HEK293 (cell line): ENCODE results near the gene SULF2.
A peak's percentile ranks its signal among the peaks of the same experiment; 100 is the strongest.

Source experiments
- CTCF ChIA-PET: fragments of 350-600 bp; formaldehyde crosslinking; extraction: SDS; loops from one replicate; lab custom pipeline; 2021; ENCODE audit warnings: antibody characterized with exemption; lab: Yijun Ruan, JAX
- POLR2A ChIA-PET: fragments of 300-600 bp; formaldehyde crosslinking; extraction: SDS; loops from one replicate; lab custom pipeline; 2020; ENCODE audit warnings: antibody characterized with exemption, inconsistent platforms; lab: Yijun Ruan, JAX
- H3K27ac ChIP-seq: fragments of 200-500 bp; sonication (Bioruptor generic); 2 replicates; pipeline ENCODE4 v1.5.1; 2014; ENCODE audit warnings: low read depth, low read length, control low read depth, inconsistent platforms; ENCODE audit errors: extremely low read depth
- H3K36me3 ChIP-seq, 2 experiments: fragments of 200-500 bp in 1 of 2; sonication (Bioruptor generic) in 1 of 2; 1 replicate in 1 of 2; 2 replicates in 1 of 2; pipeline ENCODE4 v1.5.1; 2014 to 2017; ENCODE audit warnings: inconsistent platforms in 2 of 2, low read length in 2 of 2; ENCODE audit not compliant: control insufficient read depth in 2 of 2, insufficient read depth in 1 of 2
- H3K4me1 ChIP-seq: fragments of 200-500 bp; sonication (Bioruptor generic); 2 replicates; pipeline ENCODE4 v1.5.1; 2014; ENCODE audit warnings: mild to moderate bottlenecking, low read length, inconsistent platforms; ENCODE audit not compliant: control insufficient read depth, insufficient read depth
- H3K4me3 ChIP-seq: 2 replicates; pipeline ENCODE4 v1.5.1; 2011; ENCODE audit warnings: low read depth, mild to moderate bottlenecking, control low read depth, low read length, moderate library complexity
- H3K9me3 ChIP-seq: fragments of 200-500 bp; sonication (Bioruptor generic); 2 replicates; pipeline ENCODE4 v1.5.1; 2014; ENCODE audit warnings: low read depth, low read length, inconsistent platforms; ENCODE audit not compliant: control insufficient read depth, insufficient read depth
- BCL11B ChIP-seq: fragments of 450-650 bp; formaldehyde crosslinking; IDR thresholded peaks from 2 replicates; pipeline ENCODE4 v1.5.1; 2016; ENCODE audit warnings: low read depth, missing biosample characterization, missing genetic modification characterization
- GLI4 ChIP-seq: fragments of 450-650 bp; formaldehyde crosslinking; IDR thresholded peaks from 2 replicates; pipeline ENCODE4 v1.5.1; 2016; ENCODE audit warnings: missing biosample characterization, missing genetic modification characterization
- KLF1 ChIP-seq: fragments of 450-650 bp; formaldehyde crosslinking; IDR thresholded peaks from 2 replicates; pipeline ENCODE4 v1.5.1; 2016; ENCODE audit warnings: missing biosample characterization, missing genetic modification characterization
- KLF8 ChIP-seq: fragments of 450-650 bp; formaldehyde crosslinking; IDR thresholded peaks from 2 replicates; pipeline ENCODE4 v1.5.1; 2016; ENCODE audit warnings: missing biosample characterization, missing genetic modification characterization
- MEIS1 ChIP-seq: sonication (generic); formaldehyde crosslinking; IDR thresholded peaks from 2 replicates; pipeline ENCODE4 v1.8.1; 2022; ENCODE audit warnings: missing genetic modification reagents, mild to moderate bottlenecking, borderline replicate concordance
- MYNN ChIP-seq: fragments of 450-650 bp; formaldehyde crosslinking; IDR thresholded peaks from 2 replicates; pipeline ENCODE4 v1.5.1; 2016; ENCODE audit warnings: missing biosample characterization, missing genetic modification characterization, borderline replicate concordance
- OSR2 ChIP-seq: fragments of 450-650 bp; formaldehyde crosslinking; IDR thresholded peaks from 2 replicates; pipeline ENCODE4 v1.5.1; 2016; ENCODE audit warnings: missing biosample characterization, missing genetic modification characterization
- SALL2 ChIP-seq: fragments of 450-650 bp; formaldehyde crosslinking; IDR thresholded peaks from 2 replicates; pipeline ENCODE4 v1.5.0; 2017; ENCODE audit warnings: missing biosample characterization, mild to moderate bottlenecking, missing genetic modification characterization, borderline replicate concordance
- SP2 ChIP-seq: fragments of 450-650 bp; formaldehyde crosslinking; IDR thresholded peaks from 2 replicates; pipeline ENCODE4 v1.5.1; 2016; ENCODE audit warnings: missing biosample characterization, missing genetic modification characterization
- TCF7L2 ChIP-seq: IDR thresholded peaks from 2 replicates; pipeline ENCODE4 v1.6.1; 2011; ENCODE audit warnings: low read depth, mild to moderate bottlenecking, inconsistent platforms, low read length, moderate library complexity, borderline replicate concordance
- TRIM28 ChIP-seq: IDR thresholded peaks from 2 replicates; pipeline ENCODE4 v1.6.1; 2011; ENCODE audit warnings: low read length, control low read depth, borderline replicate concordance
- ZBTB20 ChIP-seq: fragments of 450-650 bp; formaldehyde crosslinking; IDR thresholded peaks from 2 replicates; pipeline ENCODE4 v1.5.1; 2016; ENCODE audit warnings: missing biosample characterization, missing genetic modification characterization
- ZBTB21 ChIP-seq: fragments of 450-650 bp; formaldehyde crosslinking; IDR thresholded peaks from 2 replicates; pipeline ENCODE4 v1.5.1; 2017; ENCODE audit warnings: missing biosample characterization, missing genetic modification characterization
- ZBTB48 ChIP-seq: fragments of 450-650 bp; formaldehyde crosslinking; IDR thresholded peaks from 2 replicates; pipeline ENCODE4 v1.5.1; 2016; ENCODE audit warnings: missing biosample characterization, missing genetic modification characterization
- ZFP3 ChIP-seq: fragments of 450-650 bp; formaldehyde crosslinking; IDR thresholded peaks from 2 replicates; pipeline ENCODE4 v1.5.1; 2016; ENCODE audit warnings: low read depth, missing biosample characterization, missing genetic modification characterization
- ZFP69B ChIP-seq: fragments of 450-650 bp; formaldehyde crosslinking; IDR thresholded peaks from 2 replicates; pipeline ENCODE4 v1.5.1; 2016; ENCODE audit warnings: missing biosample characterization, missing genetic modification characterization
- ZNF2 ChIP-seq: fragments of 450-650 bp; formaldehyde crosslinking; IDR thresholded peaks from 2 replicates; pipeline ENCODE4 v1.5.1; 2016; ENCODE audit warnings: missing biosample characterization, missing genetic modification characterization
- ZNF223 ChIP-seq: fragments of 450-650 bp; formaldehyde crosslinking; IDR thresholded peaks from 2 replicates; pipeline ENCODE4 v1.5.1; 2016; ENCODE audit warnings: missing biosample characterization, missing genetic modification characterization
- ZNF248 ChIP-seq: fragments of 450-650 bp; formaldehyde crosslinking; IDR thresholded peaks from 2 replicates; pipeline ENCODE4 v1.5.1; 2017; ENCODE audit warnings: missing biosample characterization, missing genetic modification characterization
- ZNF354C ChIP-seq: fragments of 450-650 bp; formaldehyde crosslinking; IDR thresholded peaks from 2 replicates; pipeline ENCODE4 v1.5.1; 2016; ENCODE audit warnings: missing biosample characterization, missing genetic modification characterization, low read depth, borderline replicate concordance
- ZNF37A ChIP-seq: fragments of 450-650 bp; IDR thresholded peaks from 2 replicates; pipeline ENCODE4 v1.5.1; 2018; ENCODE audit warnings: missing biosample characterization, missing genetic modification characterization
- ZNF391 ChIP-seq: fragments of 450-650 bp; formaldehyde crosslinking; IDR thresholded peaks from 2 replicates; pipeline ENCODE4 v1.5.1; 2016; ENCODE audit warnings: low read depth, missing biosample characterization, missing genetic modification characterization, borderline replicate concordance
- ZNF514 ChIP-seq: fragments of 450-650 bp; formaldehyde crosslinking; IDR thresholded peaks from 2 replicates; pipeline ENCODE4 v1.5.1; 2016; ENCODE audit warnings: missing biosample characterization, missing genetic modification characterization
- ZNF610 ChIP-seq: fragments of 450-650 bp; formaldehyde crosslinking; IDR thresholded peaks from 2 replicates; pipeline ENCODE4 v1.5.1; 2016; ENCODE audit warnings: missing biosample characterization, missing genetic modification characterization, borderline replicate concordance
- ZNF658 ChIP-seq: fragments of 450-650 bp; formaldehyde crosslinking; IDR thresholded peaks from 2 replicates; pipeline ENCODE4; 2016; ENCODE audit warnings: missing biosample characterization, missing genetic modification characterization
- ZNF707 ChIP-seq: fragments of 450-650 bp; formaldehyde crosslinking; IDR thresholded peaks from 2 replicates; pipeline ENCODE4 v1.5.1; 2016; ENCODE audit warnings: missing biosample characterization, missing genetic modification characterization
- ZNF768 ChIP-seq: fragments of 450-650 bp; formaldehyde crosslinking; IDR thresholded peaks from 2 replicates; pipeline ENCODE4 v1.5.1; 2018; ENCODE audit warnings: missing biosample characterization, mild to moderate bottlenecking, missing genetic modification characterization
- ZNF791 ChIP-seq: fragments of 450-650 bp; formaldehyde crosslinking; IDR thresholded peaks from 2 replicates; pipeline ENCODE4 v1.5.1; 2016; ENCODE audit warnings: missing biosample characterization, missing genetic modification characterization
- ZNF792 ChIP-seq: fragments of 450-650 bp; formaldehyde crosslinking; IDR thresholded peaks from 2 replicates; pipeline ENCODE4 v1.5.1; 2016; ENCODE audit warnings: missing biosample characterization, missing genetic modification characterization
- ZSCAN23 ChIP-seq: fragments of 450-650 bp; formaldehyde crosslinking; IDR thresholded peaks from 2 replicates; pipeline ENCODE4 v1.5.1; 2016; ENCODE audit warnings: missing biosample characterization, missing genetic modification characterization
- TF ChIP-seq, protein P1 (sequence below): fragments of 450-650 bp; formaldehyde crosslinking; IDR thresholded peaks from 2 replicates; pipeline ENCODE4 v1.5.1; 2016; ENCODE audit warnings: missing biosample characterization, missing genetic modification characterization
- TF ChIP-seq, protein P2 (sequence below): fragments of 450-650 bp; formaldehyde crosslinking; IDR thresholded peaks from 2 replicates; pipeline ENCODE4 v1.5.1; 2017; ENCODE audit warnings: missing biosample characterization, missing genetic modification characterization
- TF ChIP-seq, protein P3 (sequence below): fragments of 450-650 bp; formaldehyde crosslinking; IDR thresholded peaks from 2 replicates; pipeline ENCODE4 v1.5.1; 2016; ENCODE audit warnings: missing biosample characterization, missing genetic modification characterization, low read depth

The SULF2 gene

DNA sequence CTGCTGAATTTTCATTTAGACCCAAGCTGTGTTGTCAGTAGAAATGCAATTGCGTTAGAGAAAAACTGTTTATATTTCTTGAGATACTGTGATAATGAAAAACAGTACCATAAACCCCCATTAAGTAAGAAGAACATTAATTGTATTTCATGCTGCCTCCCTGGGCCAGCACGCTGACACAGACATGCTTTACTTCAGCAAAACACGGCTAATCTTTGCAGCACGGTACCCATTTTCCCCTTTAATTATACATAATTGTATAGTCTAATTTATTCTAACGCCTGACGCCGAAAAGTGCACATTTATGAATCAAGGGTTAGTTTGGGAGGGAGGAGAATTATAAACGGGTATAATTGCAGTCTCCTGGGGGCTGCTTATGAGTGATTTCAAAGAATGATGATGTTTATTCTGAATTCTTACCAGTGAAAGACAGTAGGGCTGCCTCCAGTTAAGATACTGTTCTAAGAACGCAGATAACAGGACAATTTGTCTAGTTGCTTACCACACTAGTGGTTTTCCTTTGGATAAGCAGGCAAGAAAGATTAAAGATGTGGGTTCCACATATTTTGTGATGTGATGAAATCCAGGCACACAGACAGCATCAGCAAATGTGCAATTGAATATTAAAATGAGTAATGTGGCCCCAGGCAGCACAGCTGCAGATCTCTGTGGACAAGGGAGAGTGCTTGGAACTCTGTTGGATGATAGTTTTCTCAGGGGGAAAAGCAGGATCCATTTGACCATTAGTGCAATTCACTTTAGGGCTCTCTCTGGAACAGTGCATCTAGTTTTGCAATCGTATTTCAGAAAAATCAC, 4.7 kb upstream of the SULF2 start:
- Histone ChIP-seq H3K9me3 (no peaks in the 10 kb centered on the region), H3K36me3 (no peaks in the 10 kb centered on the region), H3K4me3 (no peak overlapping the region), H3K4me1 (peaks cover 20% of the 10 kb centered on the region), H3K27ac (peak overlapping the region; percentile 18; the same call in 1 of the 2 replicates)
- CTCF ChIA-PET, result interaction anchor here (1.5 kb wide), 1 partner anchor 831 kb away, joined by 3 read pairs; no protein-coding TSS in a partner anchor
- POLR2A ChIA-PET, result no interaction called here
- no peak for TF ChIP-seq ZNF391 (tag by site-specific recombination)
- peak; percentile 83 for TF ChIP-seq OSR2 (tag by site-specific recombination)
- no peak for TF ChIP-seq BCL11B (tag by site-specific recombination)
- no peak for TF ChIP-seq ZSCAN23 (tag by site-specific recombination)
- no peak for TF ChIP-seq MYNN (tag by site-specific recombination)
- peak; percentile 30; the same call in 1 of the 2 replicates for TF ChIP-seq TCF7L2
- no peak for TF ChIP-seq ZNF2
- no peak for TF ChIP-seq SP2
- TF ChIP-seq ZNF354C (tag by site-specific recombination), result no peak
- no peak for TF ChIP-seq ZFP3 (tag by site-specific recombination)
- no peak for TF ChIP-seq ZBTB21 (tag by site-specific recombination)
- no peak for TF ChIP-seq ZNF792 (tag by site-specific recombination)
- TF ChIP-seq ZNF768 (tag by site-specific recombination), result no peak
- TF ChIP-seq GLI4 (tag by site-specific recombination), result no peak
- TF ChIP-seq ZNF658, result no peak
- TF ChIP-seq, protein P1, sequence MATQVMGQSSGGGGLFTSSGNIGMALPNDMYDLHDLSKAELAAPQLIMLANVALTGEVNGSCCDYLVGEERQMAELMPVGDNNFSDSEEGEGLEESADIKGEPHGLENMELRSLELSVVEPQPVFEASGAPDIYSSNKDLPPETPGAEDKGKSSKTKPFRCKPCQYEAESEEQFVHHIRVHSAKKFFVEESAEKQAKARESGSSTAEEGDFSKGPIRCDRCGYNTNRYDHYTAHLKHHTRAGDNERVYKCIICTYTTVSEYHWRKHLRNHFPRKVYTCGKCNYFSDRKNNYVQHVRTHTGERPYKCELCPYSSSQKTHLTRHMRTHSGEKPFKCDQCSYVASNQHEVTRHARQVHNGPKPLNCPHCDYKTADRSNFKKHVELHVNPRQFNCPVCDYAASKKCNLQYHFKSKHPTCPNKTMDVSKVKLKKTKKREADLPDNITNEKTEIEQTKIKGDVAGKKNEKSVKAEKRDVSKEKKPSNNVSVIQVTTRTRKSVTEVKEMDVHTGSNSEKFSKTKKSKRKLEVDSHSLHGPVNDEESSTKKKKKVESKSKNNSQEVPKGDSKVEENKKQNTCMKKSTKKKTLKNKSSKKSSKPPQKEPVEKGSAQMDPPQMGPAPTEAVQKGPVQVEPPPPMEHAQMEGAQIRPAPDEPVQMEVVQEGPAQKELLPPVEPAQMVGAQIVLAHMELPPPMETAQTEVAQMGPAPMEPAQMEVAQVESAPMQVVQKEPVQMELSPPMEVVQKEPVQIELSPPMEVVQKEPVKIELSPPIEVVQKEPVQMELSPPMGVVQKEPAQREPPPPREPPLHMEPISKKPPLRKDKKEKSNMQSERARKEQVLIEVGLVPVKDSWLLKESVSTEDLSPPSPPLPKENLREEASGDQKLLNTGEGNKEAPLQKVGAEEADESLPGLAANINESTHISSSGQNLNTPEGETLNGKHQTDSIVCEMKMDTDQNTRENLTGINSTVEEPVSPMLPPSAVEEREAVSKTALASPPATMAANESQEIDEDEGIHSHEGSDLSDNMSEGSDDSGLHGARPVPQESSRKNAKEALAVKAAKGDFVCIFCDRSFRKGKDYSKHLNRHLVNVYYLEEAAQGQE (tag by site-specific recombination), result no peak
- no peak for TF ChIP-seq ZNF791
- no peak for TF ChIP-seq ZNF37A (tag by site-specific recombination)
- TF ChIP-seq KLF8 (tag by site-specific recombination), result no peak
- TF ChIP-seq ZNF514, result no peak
- TF ChIP-seq SALL2, result no peak
- no peak for TF ChIP-seq ZBTB48
- no peak for TF ChIP-seq KLF1 (tag by site-specific recombination)
- no peak for TF ChIP-seq ZNF223 (tag by site-specific recombination)
- TF ChIP-seq TRIM28, result peak; percentile 59
- no peak for TF ChIP-seq ZNF707 (tag by site-specific recombination)
- TF ChIP-seq ZNF248 (tag by site-specific recombination), result no peak
- TF ChIP-seq, protein P2, sequence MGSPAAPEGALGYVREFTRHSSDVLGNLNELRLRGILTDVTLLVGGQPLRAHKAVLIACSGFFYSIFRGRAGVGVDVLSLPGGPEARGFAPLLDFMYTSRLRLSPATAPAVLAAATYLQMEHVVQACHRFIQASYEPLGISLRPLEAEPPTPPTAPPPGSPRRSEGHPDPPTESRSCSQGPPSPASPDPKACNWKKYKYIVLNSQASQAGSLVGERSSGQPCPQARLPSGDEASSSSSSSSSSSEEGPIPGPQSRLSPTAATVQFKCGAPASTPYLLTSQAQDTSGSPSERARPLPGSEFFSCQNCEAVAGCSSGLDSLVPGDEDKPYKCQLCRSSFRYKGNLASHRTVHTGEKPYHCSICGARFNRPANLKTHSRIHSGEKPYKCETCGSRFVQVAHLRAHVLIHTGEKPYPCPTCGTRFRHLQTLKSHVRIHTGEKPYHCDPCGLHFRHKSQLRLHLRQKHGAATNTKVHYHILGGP (tag by site-specific recombination), result no peak
- TF ChIP-seq ZBTB20 (tag by site-specific recombination), result peak; percentile 74
- TF ChIP-seq, protein P3, sequence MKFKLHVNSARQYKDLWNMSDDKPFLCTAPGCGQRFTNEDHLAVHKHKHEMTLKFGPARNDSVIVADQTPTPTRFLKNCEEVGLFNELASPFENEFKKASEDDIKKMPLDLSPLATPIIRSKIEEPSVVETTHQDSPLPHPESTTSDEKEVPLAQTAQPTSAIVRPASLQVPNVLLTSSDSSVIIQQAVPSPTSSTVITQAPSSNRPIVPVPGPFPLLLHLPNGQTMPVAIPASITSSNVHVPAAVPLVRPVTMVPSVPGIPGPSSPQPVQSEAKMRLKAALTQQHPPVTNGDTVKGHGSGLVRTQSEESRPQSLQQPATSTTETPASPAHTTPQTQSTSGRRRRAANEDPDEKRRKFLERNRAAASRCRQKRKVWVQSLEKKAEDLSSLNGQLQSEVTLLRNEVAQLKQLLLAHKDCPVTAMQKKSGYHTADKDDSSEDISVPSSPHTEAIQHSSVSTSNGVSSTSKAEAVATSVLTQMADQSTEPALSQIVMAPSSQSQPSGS (tag by site-specific recombination), result no peak
- no peak for TF ChIP-seq ZNF610 (tag by site-specific recombination)
- TF ChIP-seq ZFP69B (tag by site-specific recombination), result no peak
- no peak for TF ChIP-seq MEIS1
